Left lung (tissue), 10 donors: ENCODE measurements around the gene LHX6. TPM values are rescaled to one million over a fixed set of nuclear protein-coding genes. Genes with fewer than 3 reads are reported as not detected.

Experiments
- ATAC-seq: fragments of 200-7000 bp; cut with Tn5 transposase; one replicate; pipeline ENCODE4 v1.9.1; 2020; ENCODE audit warnings: moderate library complexity
- DNase-seq, 4 donors: peaks; one replicate each; pipeline ENCODE4 v3.0.0-alpha.2; 2013 to 2020
- H3K27ac ChIP-seq, 2 donors: fragments of 200-600 bp; sonication (generic) in 1 of 2; one replicate each; pipeline versions ENCODE4 v1.5.0 to v1.8.0; 2020 to 2021
- H3K27me3 ChIP-seq, 2 donors: fragments of 200-600 bp; sonication (generic) in 1 of 2; one replicate each; pipeline versions ENCODE4 v1.5.0 to v1.8.0; 2020 to 2021
- H3K36me3 ChIP-seq, 2 donors: fragments of 200-600 bp; sonication (generic) in 1 of 2; one replicate each; pipeline versions ENCODE4 v1.5.0 to v1.8.0; 2020 to 2021
- H3K4me1 ChIP-seq, 2 donors: fragments of 200-600 bp; one replicate each; pipeline ENCODE4 v1.8.0; 2021
- H3K4me3 ChIP-seq, 2 donors: fragments of 200-600 bp; sonication (generic) in 1 of 2; one replicate each; pipeline versions ENCODE4 v1.5.0 to v1.8.0; 2020 to 2021; ENCODE audit warnings: mild to moderate bottlenecking in 1 of 2
- H3K9me3 ChIP-seq, 2 donors: fragments of 200-600 bp; sonication (generic) in 1 of 2; one replicate each; pipeline versions ENCODE4 v1.5.0 to v1.8.0; 2020 to 2021
- CTCF ChIP-seq, 2 donors: fragments of 200-600 bp; sonication (generic) in 1 of 2; IDR thresholded peaks; one replicate each; pipeline versions ENCODE4 v1.5.0 to v1.8.0; 2021; ENCODE audit warnings: antibody characterized with exemption in 2 of 2
- intact Hi-C, 2 donors: fragments of 100-400 bp; cut with DNase I; formaldehyde crosslinking; loops; one replicate each; pipeline versions ENCODE4 v1.11.2 to v1.14.2; 2022
- polyA plus RNA-seq, 6 donors: library from polyadenylated mRNA; unstranded; fragments of 120-200 nt; gene quantifications; one replicate each; pipeline ENCODE4 v1.2.1, GENCODE V29; 2013; ENCODE audit not compliant: insufficient read length in 6 of 6
- total RNA-seq, 2 donors: library from RNA; stranded (reverse); fragmentation: NEBNext Ultra II Directional; extraction: Animal tissue kit (Norgen Biotek cat#: 25700); gene quantifications; one replicate each; pipeline ENCODE4 v1.2.1, GENCODE V29; 2021
- donor health status: DM: no; HTN: yes; CAD: no.
- donor health status: DM: no; HTN: no; CAD: no.

Gene LHX6
- total and polyA plus RNA-seq, 8 donors = 4.8 to 25.4 (median 18.2) TPM

- Histone ChIP-seq H3K4me3 (no peak overlapping the region), H3K9me3 (no peaks in the 10 kb centered on the region), H3K36me3 (no peaks in the 10 kb centered on the region), H3K4me1 (peaks cover 25 to 26% of the 10 kb centered on the region in 2 donors), H3K27ac (no peak overlapping the region), H3K27me3 (peaks cover 85 to 100% of the 10 kb centered on the region in 2 donors)
- no peak for DNase-seq
- no peak for ATAC-seq
- no peak for TF ChIP-seq CTCF (IDR thresholded peaks at IDR 0.05)
- intact Hi-C loops = loop anchor here in 1 of 2 donors (10.0 kb wide), 1 partner anchor 51 kb away; no protein-coding TSS in a partner anchor
Measured at GRCh38 chr9:122216138-122216797, 12.5 kb downstream of the LHX6 start.

GRCh38 chr9:122215663-122216062, 13.1 kb downstream of the LHX6 start:
- no peak for ATAC-seq
- Histone ChIP-seq H3K9me3 (no peaks in the 10 kb centered on the region), H3K27me3 (peaks cover 79 to 100% of the 10 kb centered on the region in 2 donors), H3K27ac (no peak overlapping the region), H3K4me1 (peaks cover 25% of the 10 kb centered on the region in 2 donors), H3K36me3 (no peaks in the 10 kb centered on the region), H3K4me3 (no peak overlapping the region)
- TF ChIP-seq CTCF (IDR thresholded peaks at IDR 0.05) = no peak
- intact Hi-C loops = loop anchor here in 1 of 2 donors (10.0 kb wide), 1 partner anchor 51 kb away; no protein-coding TSS in a partner anchor
- DNase-seq = no peak

- no peak for TF ChIP-seq CTCF (IDR thresholded peaks at IDR 0.05)
- DNase-seq (no peak), ATAC-seq (no peak)
- intact Hi-C loops = loop anchor here in 1 of 2 donors (10.0 kb wide), 1 partner anchor 50 kb away; no protein-coding TSS in a partner anchor
- H3K36me3 ChIP-seq = no peaks in the 10 kb centered on the region
- peaks cover 68 to 94% of the 10 kb centered on the region in 2 donors for H3K27me3 ChIP-seq
- peaks cover 15 to 17% of the 10 kb centered on the region in 2 donors for H3K4me1 ChIP-seq
- H3K27ac ChIP-seq = no peak overlapping the region
- H3K9me3 ChIP-seq = no peaks in the 10 kb centered on the region
- no peak overlapping the region for H3K4me3 ChIP-seq
Measured at GRCh38 chr9:122214507-122214906, 14.2 kb downstream of the LHX6 start.

GRCh38 chr9:122213589-122214413, 15.0 kb downstream of the LHX6 start:
- Histone ChIP-seq H3K36me3 (no peaks in the 10 kb centered on the region), H3K27me3 (peaks cover 61 to 94% of the 10 kb centered on the region in 2 donors), H3K4me3 (peak overlapping the region; percentile 21 to 41), H3K9me3 (no peaks in the 10 kb centered on the region), H3K4me1 (peaks cover 8 to 11% of the 10 kb centered on the region in 2 donors), H3K27ac (no peak overlapping the region)
- TF ChIP-seq CTCF (IDR thresholded peaks at IDR 0.05) = no peak
- DNase-seq (peak in 1 of 4 donors; percentile 60), ATAC-seq (peak; percentile 83)
- intact Hi-C loops = loop anchor here in 1 of 2 donors (10.0 kb wide), 1 partner anchor 49 kb away; no protein-coding TSS in a partner anchor
